ENCODE results near the gene BLOC1S3.

The BLOC1S3 gene

DNA sequence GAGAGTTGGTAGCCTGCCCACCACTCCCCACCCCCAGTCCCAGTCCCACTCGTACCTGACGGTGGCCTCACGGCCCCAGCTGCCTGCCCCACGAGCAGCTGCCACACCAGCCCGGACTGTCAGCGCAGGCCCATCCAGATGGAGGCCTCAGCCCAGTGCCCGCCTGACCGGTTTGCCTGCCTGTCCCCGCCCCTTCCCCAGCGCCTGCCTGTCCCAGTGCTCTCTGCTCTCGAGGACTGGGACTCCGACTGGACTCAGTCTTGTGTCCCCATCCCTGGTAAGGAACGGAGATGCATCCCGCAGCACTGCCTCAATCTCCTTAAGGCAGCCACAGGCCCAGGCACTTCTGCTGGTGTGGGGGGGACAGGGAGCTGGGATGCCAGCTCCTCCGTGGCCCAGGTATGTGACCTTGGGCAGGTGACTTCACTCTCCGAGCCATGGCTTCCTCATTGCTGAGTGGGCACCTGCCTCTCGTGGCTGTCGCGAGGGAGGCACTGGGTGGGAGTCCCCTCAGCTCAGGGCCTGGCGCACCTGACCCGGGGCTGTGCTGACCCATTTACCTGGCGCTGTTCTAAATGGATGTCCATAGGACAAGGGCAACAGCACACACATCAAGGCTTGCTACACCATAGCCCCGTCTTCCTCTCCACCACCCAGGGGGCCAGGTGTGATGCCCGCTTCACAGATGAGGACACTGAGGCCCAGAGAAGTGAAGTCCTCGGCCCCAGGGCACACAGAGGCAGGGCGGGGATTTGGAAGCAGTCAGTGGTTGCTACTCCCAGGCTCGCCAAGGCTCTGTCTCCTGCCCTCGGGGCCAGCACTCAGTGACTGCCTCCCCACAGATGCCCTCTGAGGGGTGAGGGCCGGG lies 17.5 kb upstream of the BLOC1S3 start, which contains the start of gene NKPD1:
Gene NKPD1, minus strand, starts transcription at position 113 of the 868 bp plus-strand sequence. CDS start 832 bp downstream, outside the sequence.
- H3K4me3 ChIP-seq (ENCODE audit: insufficient read depth, low read length, poor library complexity, severe bottlenecking), result no peak within 1 kb of the TSS
- no peaks in the 10 kb centered on the region for H3K9me3 ChIP-seq (ENCODE audit: insufficient read depth, low read length)
- H3K9ac ChIP-seq (ENCODE audit: low read length), result no peak within 1 kb of the TSS
- H3K27me3 ChIP-seq (ENCODE audit: low read length), result no peaks in the 10 kb centered on the region
- H2AFZ ChIP-seq (ENCODE audit: low read depth, low read length, severe bottlenecking), result no peak within 1 kb of the TSS
- H3K9me2 ChIP-seq (replicated peaks; ENCODE audit: insufficient read depth, low read length), result no peaks in the 10 kb centered on the region
- no peaks in the 10 kb centered on the region for H3K36me3 ChIP-seq (ENCODE audit: low read length)
- TF ChIP-seq EZH2phosphoT487 (conservative IDR thresholded peaks at IDR 0.05; ENCODE audit: low read length), result no peak
- TF ChIP-seq, protein P1, sequence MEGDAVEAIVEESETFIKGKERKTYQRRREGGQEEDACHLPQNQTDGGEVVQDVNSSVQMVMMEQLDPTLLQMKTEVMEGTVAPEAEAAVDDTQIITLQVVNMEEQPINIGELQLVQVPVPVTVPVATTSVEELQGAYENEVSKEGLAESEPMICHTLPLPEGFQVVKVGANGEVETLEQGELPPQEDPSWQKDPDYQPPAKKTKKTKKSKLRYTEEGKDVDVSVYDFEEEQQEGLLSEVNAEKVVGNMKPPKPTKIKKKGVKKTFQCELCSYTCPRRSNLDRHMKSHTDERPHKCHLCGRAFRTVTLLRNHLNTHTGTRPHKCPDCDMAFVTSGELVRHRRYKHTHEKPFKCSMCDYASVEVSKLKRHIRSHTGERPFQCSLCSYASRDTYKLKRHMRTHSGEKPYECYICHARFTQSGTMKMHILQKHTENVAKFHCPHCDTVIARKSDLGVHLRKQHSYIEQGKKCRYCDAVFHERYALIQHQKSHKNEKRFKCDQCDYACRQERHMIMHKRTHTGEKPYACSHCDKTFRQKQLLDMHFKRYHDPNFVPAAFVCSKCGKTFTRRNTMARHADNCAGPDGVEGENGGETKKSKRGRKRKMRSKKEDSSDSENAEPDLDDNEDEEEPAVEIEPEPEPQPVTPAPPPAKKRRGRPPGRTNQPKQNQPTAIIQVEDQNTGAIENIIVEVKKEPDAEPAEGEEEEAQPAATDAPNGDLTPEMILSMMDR (IDR thresholded peaks at IDR 0.05; ENCODE audit: insufficient read depth, low read length, poor library complexity, severe bottlenecking), result no peak
- no peaks in the 10 kb centered on the region for H4K20me1 ChIP-seq (ENCODE audit: low read depth, low read length)
- H3F3A ChIP-seq (ENCODE audit: insufficient read depth), result no peaks in the 10 kb centered on the region
- H3K27ac ChIP-seq (ENCODE audit: low read depth, low read length), result no peak within 1 kb of the TSS
- no peak within 1 kb of the TSS for H3K4me2 ChIP-seq (ENCODE audit: low read depth, low read length, poor library complexity, severe bottlenecking)
- no peaks in the 10 kb centered on the region for H3K79me2 ChIP-seq (ENCODE audit: insufficient read depth, low read length)

DNA sequence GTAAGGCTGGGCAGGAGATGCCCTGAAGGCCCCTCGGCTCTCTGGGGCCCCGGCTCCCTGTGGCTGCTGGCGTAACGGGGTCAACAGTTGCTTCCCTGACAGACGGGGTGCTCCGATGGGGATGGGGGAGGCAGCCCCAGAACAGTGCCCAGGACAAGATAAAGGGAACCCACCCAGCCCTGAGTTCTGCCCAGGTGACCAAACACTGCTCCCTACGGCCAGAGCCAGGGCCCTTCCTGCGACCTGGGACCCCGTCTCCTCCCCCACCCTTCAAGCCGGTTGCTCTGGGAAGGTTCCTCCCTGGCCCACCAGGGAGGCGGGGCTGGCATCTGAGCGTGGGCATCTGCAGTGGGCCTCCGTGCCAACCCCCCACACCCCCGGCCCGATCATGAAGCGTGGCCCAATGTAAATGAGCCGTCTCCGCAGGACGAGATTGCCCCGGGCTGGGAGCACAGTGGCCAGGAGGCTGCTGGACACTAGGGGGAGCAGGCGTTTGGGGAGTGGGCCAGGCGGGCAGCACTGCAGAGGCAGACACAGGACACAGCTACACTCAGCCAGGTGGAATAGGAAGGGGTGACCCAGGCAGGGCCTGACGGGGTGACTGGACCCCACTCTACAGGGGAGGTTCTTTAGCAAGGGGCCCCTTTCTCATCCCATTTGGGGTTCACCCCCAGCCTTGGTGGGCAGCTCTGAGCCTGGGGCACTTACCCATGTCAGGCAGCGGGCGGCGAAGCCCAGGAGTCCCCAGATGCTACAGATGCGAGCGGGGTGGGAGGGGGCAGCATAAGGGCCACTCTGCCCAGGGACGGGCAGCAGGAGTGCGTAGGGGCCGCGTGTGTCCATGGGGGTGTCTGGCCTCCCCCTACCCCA lies 16.6 kb upstream of the BLOC1S3 start:
- H3K9ac ChIP-seq (ENCODE audit: low read length), result no peak overlapping the region
- no peaks in the 10 kb centered on the region for H3K27me3 ChIP-seq (ENCODE audit: low read length)
- H3K4me2 ChIP-seq (ENCODE audit: low read depth, low read length, poor library complexity, severe bottlenecking), result no peak overlapping the region
- H3K9me2 ChIP-seq (replicated peaks; ENCODE audit: insufficient read depth, low read length), result no peaks in the 10 kb centered on the region
- no peaks in the 10 kb centered on the region for H3K36me3 ChIP-seq (ENCODE audit: low read length)
- no peak overlapping the region for H3K4me3 ChIP-seq (ENCODE audit: insufficient read depth, low read length, poor library complexity, severe bottlenecking)
- H3K79me2 ChIP-seq (ENCODE audit: insufficient read depth, low read length), result no peaks in the 10 kb centered on the region
- H4K20me1 ChIP-seq (ENCODE audit: low read depth, low read length), result no peaks in the 10 kb centered on the region
- TF ChIP-seq EZH2phosphoT487 (conservative IDR thresholded peaks at IDR 0.05; ENCODE audit: low read length), result no peak
- TF ChIP-seq, protein P1 (IDR thresholded peaks at IDR 0.05; ENCODE audit: insufficient read depth, low read length, poor library complexity, severe bottlenecking), result no peak
- no peaks in the 10 kb centered on the region for H3K9me3 ChIP-seq (ENCODE audit: insufficient read depth, low read length)
- no peaks in the 10 kb centered on the region for H3F3A ChIP-seq (ENCODE audit: insufficient read depth)
- H3K27ac ChIP-seq (ENCODE audit: low read depth, low read length), result no peak overlapping the region
- H2AFZ ChIP-seq (ENCODE audit: low read depth, low read length, severe bottlenecking), result no peak overlapping the region

DNA sequence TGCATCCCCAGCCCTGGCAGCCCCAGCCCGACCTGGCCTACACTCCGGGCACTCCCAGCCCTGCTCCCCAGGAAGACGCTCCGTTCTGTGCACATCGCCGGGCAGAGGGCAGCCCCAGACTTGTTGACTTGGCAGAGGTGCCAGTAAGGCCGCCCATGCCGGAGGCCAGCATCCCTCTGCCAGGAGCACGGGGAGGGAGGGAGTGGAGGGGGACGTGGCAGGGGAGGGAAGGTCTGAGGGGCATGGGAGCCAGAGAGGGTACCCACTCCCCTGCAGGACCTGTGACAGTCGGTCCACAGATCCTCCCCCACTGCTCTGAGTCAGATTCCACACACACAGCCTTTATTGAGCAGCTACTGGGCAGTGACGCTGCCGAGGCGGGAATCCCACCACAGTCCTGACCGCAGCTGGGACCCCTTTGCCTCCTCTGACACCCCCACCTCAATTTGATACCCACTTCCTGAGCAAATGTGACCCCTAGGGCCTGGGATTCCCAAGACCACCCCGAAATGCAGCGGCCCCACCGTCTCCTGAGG lies 15.9 kb upstream of the BLOC1S3 start:
- Histone ChIP-seq H4K20me1 (ENCODE audit: low read depth, low read length) (no peaks in the 10 kb centered on the region), H3K79me2 (ENCODE audit: insufficient read depth, low read length) (no peaks in the 10 kb centered on the region), H3K36me3 (ENCODE audit: low read length) (no peaks in the 10 kb centered on the region), H3K27ac (ENCODE audit: low read depth, low read length) (no peak overlapping the region), H3K9ac (ENCODE audit: low read length) (no peak overlapping the region), H3K9me2 (replicated peaks; ENCODE audit: insufficient read depth, low read length) (no peaks in the 10 kb centered on the region), H3F3A (ENCODE audit: insufficient read depth) (no peaks in the 10 kb centered on the region), H3K27me3 (ENCODE audit: low read length) (no peaks in the 10 kb centered on the region), H2AFZ (ENCODE audit: low read depth, low read length, severe bottlenecking) (no peak overlapping the region), H3K9me3 (ENCODE audit: insufficient read depth, low read length) (no peaks in the 10 kb centered on the region), H3K4me2 (ENCODE audit: low read depth, low read length, poor library complexity, severe bottlenecking) (no peak overlapping the region), H3K4me3 (ENCODE audit: insufficient read depth, low read length, poor library complexity, severe bottlenecking) (no peak overlapping the region)
- TF ChIP-seq, protein P1 (IDR thresholded peaks at IDR 0.05; ENCODE audit: insufficient read depth, low read length, poor library complexity, severe bottlenecking), result no peak
- no peak for TF ChIP-seq EZH2phosphoT487 (conservative IDR thresholded peaks at IDR 0.05; ENCODE audit: low read length)

Data from SU-DHL-6 (cell line).